ENCODE data around the gene MICAL3. TPM values are rescaled to one million over a fixed set of nuclear protein-coding genes. Genes with fewer than 3 reads are reported as not detected.

Gene MICAL3
- total RNA-seq, 3 donors from 2014 or later (not counting 1 experiment from before 2014, with no cell fraction given), result 17.1 to 36.3 (median 34.3) TPM

GRCh38 chr22:17738386-17739128, 285.8 kb downstream of the MICAL3 start:
- H3K4me3 ChIP-seq (ENCODE audit: low read length), result no peak overlapping the region
- no peak for DNase-seq
- no peak overlapping the region for H3K27ac ChIP-seq (ENCODE audit: low read length)
- peaks cover 6% of the 10 kb centered on the region for H3K36me3 Mint-ChIP-seq
- H3K27ac Mint-ChIP-seq, result no peak overlapping the region
- no peaks in the 10 kb centered on the region for H3K27me3 Mint-ChIP-seq (ENCODE audit: low read depth in 2 of 2)
- no peak for TF ChIP-seq CTCF (IDR thresholded peaks at IDR 0.05)
- H3K4me1 Mint-ChIP-seq, result peaks cover 18% of the 10 kb centered on the region in 2 donors
- H3K9me3 ChIP-seq (ENCODE audit: control insufficient read depth, insufficient read depth, low read length), result no peaks in the 10 kb centered on the region
- peaks cover 20% of the 10 kb centered on the region for H3K4me1 ChIP-seq (ENCODE audit: control insufficient read depth, insufficient read depth, low read length)
- H3K4me3 Mint-ChIP-seq, result no peak overlapping the region
- no peaks in the 10 kb centered on the region for H3K9me3 Mint-ChIP-seq
- ATAC-seq, result no peak
- no peaks in the 10 kb centered on the region for H3K27me3 ChIP-seq (ENCODE audit: control insufficient read depth, insufficient read depth, low read length)
- intact Hi-C loops (cut with micrococcal nuclease), result no loop called here
- H3K36me3 ChIP-seq (ENCODE audit: control insufficient read depth, insufficient read depth, low read length), result peaks cover 62% of the 10 kb centered on the region
- 98% methylated on average over 20 of the region's 21 CpGs for WGBS (ENCODE audit: insufficient coverage)

Other genes with a start within 250 kb of the MICAL3 start
- gene PEX26, start 53.4 kb upstream of the MICAL3 start, total RNA-seq, result 10 to 100 TPM; 27.6 to 37.4 (median 31.2) TPM
- 1 to 10 TPM; 1.2 to 3.7 (median 2.3) TPM for gene TUBA8, start 86.2 kb upstream of the MICAL3 start, total RNA-seq
- 1 to 10 TPM; 4.1 to 7.1 (median 5.9) TPM for gene USP18, start 125.6 kb upstream of the MICAL3 start, total RNA-seq

All from natural killer cell (primary cell).